Astrocyte of the spinal cord (primary cell): ENCODE data around the gene RERE.

ENCODE experiments used
- DNase-seq: peaks from one replicate; pipeline ENCODE4 v3.0.0; 2011; ENCODE audit warnings: low read depth, low spot score
- H3K4me3 ChIP-seq: 2 replicates; pipeline ENCODE4 v1.5.1; 2011; ENCODE audit warnings: low read depth, mild to moderate bottlenecking, low read length, moderate library complexity
- in situ Hi-C: cut with HindIII; loops from 2 replicates; pipeline ENCODE4 v1.10.0; 2017; ENCODE audit warnings: low sequenced_read_pairs
- TF ChIP-seq, protein P1 (sequence below): IDR thresholded peaks from 2 replicates; pipeline ENCODE4 v1.5.1; 2012; ENCODE audit warnings: low read depth, mild to moderate bottlenecking, low read length, inconsistent platforms

Gene RERE

DNA sequence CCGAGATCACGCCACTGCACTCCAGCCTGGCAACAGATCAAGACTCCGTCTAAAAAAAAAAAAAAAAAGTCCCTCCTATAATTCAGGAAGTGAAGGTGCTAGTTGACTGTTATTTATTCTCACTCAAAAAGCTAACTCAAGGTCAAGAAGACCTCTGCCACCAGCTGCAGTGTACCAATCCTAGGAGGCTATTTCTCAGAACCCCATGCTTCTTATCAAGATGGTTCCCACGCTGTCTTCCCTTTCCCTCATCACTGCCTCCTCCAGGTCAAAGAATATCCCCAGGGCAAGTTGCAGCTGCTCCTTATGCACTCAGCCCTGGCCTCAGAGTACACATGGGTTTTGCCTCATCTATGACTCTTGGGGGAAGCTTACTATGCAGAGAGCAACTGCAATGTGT lies 53.6 kb downstream of the RERE start:
- H3K4me3 ChIP-seq, result no peak overlapping the region
- in situ Hi-C loops, result no loop called here
- TF ChIP-seq, protein P1, sequence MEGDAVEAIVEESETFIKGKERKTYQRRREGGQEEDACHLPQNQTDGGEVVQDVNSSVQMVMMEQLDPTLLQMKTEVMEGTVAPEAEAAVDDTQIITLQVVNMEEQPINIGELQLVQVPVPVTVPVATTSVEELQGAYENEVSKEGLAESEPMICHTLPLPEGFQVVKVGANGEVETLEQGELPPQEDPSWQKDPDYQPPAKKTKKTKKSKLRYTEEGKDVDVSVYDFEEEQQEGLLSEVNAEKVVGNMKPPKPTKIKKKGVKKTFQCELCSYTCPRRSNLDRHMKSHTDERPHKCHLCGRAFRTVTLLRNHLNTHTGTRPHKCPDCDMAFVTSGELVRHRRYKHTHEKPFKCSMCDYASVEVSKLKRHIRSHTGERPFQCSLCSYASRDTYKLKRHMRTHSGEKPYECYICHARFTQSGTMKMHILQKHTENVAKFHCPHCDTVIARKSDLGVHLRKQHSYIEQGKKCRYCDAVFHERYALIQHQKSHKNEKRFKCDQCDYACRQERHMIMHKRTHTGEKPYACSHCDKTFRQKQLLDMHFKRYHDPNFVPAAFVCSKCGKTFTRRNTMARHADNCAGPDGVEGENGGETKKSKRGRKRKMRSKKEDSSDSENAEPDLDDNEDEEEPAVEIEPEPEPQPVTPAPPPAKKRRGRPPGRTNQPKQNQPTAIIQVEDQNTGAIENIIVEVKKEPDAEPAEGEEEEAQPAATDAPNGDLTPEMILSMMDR, result no peak
- no peak for DNase-seq

DNA sequence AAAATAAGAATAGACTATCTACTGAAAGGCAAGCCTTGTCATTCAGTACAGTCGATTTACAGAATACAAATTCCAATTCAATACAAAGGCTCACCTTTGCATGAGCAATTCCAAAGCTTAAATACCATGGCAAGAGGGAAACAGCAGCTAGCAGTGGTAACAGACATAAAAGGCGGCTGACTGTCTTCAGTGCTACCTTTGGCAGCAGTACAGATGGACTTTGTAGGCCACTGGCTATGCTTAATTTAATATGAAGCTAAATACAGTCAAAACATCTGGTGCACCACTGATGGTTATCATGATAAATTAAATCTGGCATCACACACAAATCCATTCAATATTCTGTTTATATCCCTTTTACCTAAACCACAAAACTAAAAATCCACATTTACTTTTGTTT lies 62.4 kb downstream of the RERE start:
- no peak overlapping the region for H3K4me3 ChIP-seq
- TF ChIP-seq, protein P1, result no peak
- in situ Hi-C loops, result no loop called here
- DNase-seq, result no peak

DNA sequence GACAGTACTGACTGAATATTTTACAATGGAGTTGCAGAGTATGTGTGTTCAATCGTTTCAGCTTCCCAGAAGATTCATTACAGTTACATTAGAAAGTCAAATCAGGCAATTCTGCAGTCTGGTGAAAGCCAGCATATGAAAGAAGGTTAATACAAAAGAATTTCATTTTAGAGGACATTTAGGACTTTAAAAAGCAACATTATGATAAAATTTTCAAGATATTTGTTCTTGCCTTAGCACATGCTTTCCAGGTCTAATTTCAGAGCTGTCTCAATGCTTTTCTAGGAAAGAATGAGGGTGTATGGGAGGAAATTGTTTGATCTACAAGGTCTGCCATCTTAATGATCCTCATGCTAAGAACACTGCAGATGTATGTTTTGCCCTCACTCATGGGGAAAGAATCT lies 63.2 kb downstream of the RERE start:
- DNase-seq, result no peak
- TF ChIP-seq, protein P1, result no peak
- H3K4me3 ChIP-seq, result no peak overlapping the region
- in situ Hi-C loops, result no loop called here

DNA sequence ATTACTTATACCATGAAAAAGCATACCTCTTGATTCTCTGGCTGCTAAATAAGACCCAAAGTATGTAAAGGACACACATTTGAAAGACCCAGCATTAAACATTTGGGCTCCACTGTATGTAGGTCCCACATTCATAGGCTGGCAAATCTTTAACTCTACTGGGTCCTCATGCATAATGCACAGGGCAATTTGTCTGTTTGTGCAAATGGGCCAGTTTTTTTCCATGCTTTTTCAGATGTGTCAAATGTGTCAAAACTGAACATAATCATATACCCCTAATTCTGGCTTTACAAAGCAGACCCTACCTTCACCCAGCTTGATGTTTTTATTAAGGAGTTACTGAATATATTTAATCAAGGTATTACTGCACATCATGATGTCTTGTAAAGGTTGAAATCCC lies 63.7 kb downstream of the RERE start:
- DNase-seq, result no peak
- TF ChIP-seq, protein P1, result no peak
- H3K4me3 ChIP-seq, result no peak overlapping the region
- in situ Hi-C loops, result no loop called here

DNA sequence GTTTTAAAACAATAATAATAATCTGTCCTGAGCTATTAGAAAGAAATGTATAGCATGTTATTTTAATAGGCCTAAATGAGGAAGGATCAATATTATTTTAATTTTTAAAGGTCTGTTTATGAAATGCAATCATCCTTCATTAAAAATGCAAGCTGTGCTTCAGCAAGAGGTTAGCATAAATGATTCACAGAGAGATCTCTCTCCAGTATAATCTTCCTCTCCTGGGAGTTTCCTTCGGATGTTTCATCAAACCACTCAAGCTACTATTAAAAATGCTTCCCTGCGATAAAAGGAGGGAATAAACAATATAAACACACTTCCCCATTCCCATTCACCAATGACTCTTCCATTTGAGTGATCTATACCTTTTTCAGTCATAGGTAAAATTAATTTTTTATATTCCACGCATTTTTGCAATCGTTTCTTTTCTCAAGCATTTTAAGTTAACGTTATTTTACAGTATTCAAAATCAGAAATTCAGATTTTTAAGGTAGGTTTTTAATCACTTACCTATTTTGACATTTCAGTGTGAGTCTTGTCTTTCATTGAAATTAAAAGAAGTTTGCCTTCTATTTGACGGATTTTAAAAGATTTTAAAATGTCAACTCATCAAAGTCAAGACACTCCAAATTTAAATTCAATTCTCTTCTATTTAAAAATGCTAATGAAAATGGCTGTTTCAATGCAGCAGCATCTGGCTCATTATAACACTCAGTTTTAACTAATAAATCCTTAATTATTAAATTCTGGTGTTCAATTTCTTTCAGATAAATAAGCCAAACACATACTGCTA lies 64.3 kb downstream of the RERE start:
- in situ Hi-C loops, result no loop called here
- DNase-seq, result no peak
- TF ChIP-seq, protein P1, result no peak
- no peak overlapping the region for H3K4me3 ChIP-seq

DNA sequence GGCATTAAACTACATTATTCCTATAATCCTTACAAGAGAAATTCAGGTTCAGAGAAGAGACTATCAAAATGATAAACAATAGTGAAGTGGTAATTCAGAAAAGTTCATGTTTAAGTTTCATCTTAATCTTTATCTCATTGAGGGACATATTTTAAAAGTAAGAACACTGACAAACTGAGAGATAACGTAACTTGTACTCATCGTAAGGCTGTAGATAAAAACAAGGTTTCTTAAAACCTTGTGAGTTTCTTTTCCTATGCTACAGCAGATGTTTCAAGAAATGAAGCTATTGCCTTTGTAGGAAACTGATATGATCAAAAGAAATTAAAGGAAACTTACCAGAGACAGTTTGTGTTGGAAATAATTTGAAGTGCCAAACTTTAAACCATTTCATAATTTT lies 65.0 kb downstream of the RERE start:
- TF ChIP-seq, protein P1, result no peak
- in situ Hi-C loops, result no loop called here
- no peak for DNase-seq
- no peak overlapping the region for H3K4me3 ChIP-seq
